GM18498 (cell line): Measurements from ENCODE around the gene MAP1LC3B.

ENCODE experiments used
- ATAC-seq: cut with Tn5 transposase; IDR thresholded peaks from one replicate; pipeline ENCODE4 v1.9.1; 2021; ENCODE audit warnings: mild to moderate bottlenecking, moderate library complexity; ENCODE audit not compliant: unreplicated experiment

The MAP1LC3B gene

DNA sequence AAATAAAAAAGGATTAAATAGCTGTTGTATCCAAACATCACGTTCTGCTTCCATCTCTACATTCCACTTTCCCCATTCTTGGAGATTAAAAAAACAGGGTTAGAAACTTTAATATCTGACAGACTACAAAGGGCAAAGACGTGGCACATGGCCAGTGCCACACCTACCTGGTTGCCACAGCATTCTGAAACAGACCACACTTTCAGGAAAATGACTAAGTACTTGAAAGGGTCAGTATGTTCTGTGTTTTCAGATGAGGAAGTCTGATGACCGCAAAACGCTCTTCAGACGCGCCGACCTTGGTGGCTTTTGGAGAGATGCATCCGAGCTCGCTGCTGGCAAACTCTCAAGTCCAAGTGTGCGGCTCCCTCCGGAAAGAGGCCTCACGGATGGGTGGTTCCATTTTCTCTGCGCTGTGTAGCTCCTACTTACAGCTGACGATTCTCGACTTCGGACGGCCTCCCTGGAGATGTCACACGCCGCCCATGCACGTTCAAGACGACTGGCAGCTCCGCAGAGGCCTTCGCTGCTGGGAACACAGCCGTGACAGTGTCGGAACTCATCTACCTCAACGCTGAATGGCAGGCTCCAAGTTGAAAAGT lies 15.5 kb downstream of the MAP1LC3B start:
- ATAC-seq = no peak

DNA sequence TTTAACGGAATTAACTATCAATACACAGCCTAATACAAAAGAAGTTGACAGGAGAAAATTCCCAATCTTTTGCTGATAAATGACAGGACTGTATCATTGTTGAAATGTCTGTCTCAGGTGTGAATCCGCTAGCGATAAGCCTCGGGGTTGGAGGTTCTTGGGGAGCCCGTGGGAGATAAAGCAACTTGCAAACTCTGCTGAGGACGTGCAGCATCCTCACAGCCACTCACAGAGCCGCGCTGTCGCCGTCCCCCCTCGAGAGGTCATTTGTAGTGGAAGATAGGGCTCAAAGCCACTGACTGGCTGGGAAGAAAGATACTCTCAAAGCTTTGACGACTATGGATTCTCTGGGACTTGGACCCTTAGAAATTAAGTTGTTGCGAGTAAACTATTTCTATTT lies 17.0 kb downstream of the MAP1LC3B start:
- ATAC-seq = no peak

DNA sequence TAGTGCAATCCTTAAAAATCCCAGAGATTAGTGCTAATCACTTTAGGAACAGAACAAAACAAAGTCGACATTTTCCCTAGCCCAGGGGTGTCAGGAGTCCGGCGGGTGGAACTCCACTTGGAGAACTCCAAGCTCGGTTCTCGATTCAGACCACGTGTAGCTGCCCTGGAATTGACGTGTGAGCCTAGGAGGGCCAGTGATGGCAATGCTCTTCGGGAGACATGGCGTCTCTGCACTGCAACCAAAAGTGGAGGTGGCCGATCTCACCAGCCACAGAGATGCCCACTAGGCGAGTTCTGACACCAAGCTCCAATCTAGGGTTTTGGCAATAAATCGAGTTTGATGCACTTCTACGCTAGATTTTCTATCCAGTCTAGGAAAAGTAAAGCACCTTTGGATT lies 17.6 kb downstream of the MAP1LC3B start:
- ATAC-seq = no peak

GRCh38 chr16:87410530-87410929 lies 18.4 kb downstream of the MAP1LC3B start:
- ATAC-seq = no peak

DNA sequence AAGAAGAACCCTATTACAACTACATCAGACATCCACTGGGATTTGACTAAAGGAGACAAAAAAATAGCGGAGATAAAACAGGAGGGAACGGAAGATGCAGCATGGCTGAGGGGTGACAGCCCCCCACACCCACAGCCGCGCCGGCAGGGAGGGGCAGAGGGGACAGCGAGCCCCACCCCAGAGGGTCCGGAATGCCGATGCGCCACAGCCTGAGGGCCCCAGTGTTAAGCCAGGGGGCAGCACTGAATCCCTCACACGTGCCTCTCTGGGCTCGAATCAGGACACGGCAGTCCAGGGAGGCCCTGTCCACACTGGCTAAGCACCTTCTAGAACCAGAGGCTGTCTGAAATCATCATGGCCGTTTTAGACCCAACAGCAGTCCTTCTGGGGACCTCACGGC lies 18.8 kb downstream of the MAP1LC3B start:
- ATAC-seq = no peak

DNA sequence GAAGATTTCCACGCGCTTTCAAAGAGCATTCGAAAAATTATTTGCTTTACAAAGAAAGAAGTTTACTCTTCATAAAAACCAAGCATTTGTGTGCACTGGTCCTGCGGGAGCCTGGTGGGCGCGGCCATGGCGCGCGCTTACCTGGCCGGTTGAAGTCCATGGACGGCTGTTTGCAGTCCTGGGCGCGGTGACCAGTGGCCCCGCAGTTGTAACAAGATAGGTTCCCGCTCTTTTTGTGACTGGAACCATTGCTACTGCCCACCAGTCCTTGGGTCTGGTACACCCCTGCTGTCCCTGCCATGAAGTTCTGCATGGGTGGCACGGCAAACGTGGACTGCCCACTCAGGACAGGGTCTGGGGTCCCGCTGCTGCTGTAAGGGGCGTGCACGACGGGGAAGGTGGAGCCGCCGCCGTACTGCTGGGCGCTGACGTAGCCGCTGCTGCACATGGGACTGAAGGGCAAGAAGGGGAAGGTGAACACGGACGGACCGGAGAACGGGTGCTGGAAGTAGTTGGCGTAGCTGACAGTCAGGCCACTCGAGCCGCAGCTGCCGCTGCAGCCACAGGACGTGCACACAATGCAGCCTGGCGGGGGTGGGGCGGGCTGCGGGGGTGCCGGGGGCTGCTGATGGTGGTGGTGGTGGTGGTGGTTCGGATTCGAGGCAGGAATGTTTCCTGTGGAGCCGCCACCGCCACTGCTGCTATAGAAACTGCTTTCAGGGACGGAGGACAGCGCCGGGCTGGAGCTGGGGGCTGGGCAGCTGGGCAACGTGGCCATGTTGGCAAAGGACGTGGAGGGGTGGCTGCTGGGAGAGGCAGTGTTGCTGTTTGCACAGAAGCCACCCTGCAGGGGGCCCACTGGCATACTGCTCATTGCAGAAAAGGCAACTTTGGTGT lies 19.5 kb downstream of the MAP1LC3B start:
- ATAC-seq = no peak

GRCh38 chr16:87412371-87412995 lies 20.3 kb downstream of the MAP1LC3B start:
- ATAC-seq = no peak

GRCh38 chr16:87412996-87413421 lies 20.9 kb downstream of the MAP1LC3B start:
- no peak for ATAC-seq

DNA sequence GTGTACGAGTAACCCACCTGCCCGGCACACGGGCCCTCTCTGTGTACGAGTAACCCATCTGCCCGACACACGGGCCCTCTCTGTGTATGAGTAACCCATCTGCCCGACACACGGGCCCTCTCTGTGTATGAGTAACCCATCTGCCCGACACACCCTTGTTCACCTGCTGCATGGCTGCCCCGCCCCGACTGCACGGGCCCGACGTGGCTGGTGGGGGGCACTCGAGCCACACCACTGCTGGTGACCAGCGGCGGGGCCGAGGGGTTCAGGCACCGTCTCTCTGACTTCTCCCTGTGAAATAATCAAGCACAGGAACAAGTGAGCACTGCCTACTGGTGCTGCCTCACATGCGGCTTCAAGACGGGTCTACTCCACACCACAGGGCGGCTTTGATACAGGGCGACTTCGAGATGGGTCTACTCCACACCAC lies 22.1 kb downstream of the MAP1LC3B start:
- ATAC-seq = no peak

DNA sequence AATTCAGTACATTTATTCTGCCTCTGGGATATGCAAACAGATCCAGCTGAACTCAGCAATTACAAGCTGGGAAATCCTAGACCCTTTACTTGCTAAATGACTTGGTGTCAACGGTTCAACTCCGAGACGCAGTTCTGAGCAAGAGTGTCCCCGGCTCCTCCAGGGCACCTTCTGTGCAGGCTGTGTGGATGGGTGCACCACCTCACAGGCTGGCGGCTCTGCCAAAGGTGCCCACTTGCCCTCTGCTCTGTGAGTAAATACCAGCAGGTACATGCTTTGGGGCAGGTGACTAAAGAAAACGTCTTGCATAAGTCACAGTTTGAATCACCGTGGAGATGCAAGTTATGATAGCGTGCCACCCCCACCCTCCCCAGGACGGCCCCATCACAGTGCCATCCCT lies 23.3 kb downstream of the MAP1LC3B start:
- ATAC-seq = no peak

GRCh38 chr16:87416826-87417527 lies 24.8 kb downstream of the MAP1LC3B start:
- no peak for ATAC-seq

DNA sequence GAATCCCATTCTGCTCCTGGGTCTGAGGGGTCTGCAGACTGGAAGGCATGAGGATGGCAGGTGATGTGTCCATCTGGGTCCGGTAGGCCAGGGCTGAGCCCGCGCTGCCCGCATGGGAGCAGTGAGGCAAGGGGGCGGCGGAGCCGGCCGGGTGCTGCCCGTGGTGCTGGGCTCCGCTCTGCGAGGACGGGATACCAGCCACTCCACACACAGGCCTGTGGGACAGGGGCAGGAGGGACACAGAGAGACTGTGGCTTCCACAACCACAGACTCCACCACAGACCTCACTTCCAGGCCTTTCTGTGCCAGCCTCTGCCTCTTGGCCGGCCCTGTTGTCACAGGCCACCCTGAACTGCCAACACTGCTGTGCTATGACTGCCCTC lies 25.4 kb downstream of the MAP1LC3B start:
- ATAC-seq = no peak

GRCh38 chr16:87418216-87418615 lies 26.1 kb downstream of the MAP1LC3B start:
- no peak for ATAC-seq

DNA sequence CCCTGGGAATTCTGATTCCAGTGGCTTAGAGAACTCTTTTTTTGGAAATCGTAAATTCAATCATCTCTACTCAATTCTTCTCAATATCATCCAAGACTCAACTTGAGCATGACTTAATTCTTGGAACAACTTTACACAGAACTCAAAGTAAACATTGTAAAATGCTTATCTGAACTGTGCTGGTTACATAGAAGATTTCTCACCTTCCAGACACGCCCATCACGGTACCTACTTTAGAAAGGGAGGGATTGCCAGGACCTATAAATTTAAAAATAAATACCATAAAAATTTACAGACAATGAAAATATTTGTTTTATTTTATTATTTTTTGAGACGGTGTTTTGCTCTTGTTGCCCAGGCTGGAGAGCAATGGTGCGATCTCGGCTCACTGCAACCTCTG lies 26.5 kb downstream of the MAP1LC3B start:
- ATAC-seq = no peak

GRCh38 chr16:87420026-87421002 lies 28.2 kb downstream of the MAP1LC3B start:
- ATAC-seq = no peak

DNA sequence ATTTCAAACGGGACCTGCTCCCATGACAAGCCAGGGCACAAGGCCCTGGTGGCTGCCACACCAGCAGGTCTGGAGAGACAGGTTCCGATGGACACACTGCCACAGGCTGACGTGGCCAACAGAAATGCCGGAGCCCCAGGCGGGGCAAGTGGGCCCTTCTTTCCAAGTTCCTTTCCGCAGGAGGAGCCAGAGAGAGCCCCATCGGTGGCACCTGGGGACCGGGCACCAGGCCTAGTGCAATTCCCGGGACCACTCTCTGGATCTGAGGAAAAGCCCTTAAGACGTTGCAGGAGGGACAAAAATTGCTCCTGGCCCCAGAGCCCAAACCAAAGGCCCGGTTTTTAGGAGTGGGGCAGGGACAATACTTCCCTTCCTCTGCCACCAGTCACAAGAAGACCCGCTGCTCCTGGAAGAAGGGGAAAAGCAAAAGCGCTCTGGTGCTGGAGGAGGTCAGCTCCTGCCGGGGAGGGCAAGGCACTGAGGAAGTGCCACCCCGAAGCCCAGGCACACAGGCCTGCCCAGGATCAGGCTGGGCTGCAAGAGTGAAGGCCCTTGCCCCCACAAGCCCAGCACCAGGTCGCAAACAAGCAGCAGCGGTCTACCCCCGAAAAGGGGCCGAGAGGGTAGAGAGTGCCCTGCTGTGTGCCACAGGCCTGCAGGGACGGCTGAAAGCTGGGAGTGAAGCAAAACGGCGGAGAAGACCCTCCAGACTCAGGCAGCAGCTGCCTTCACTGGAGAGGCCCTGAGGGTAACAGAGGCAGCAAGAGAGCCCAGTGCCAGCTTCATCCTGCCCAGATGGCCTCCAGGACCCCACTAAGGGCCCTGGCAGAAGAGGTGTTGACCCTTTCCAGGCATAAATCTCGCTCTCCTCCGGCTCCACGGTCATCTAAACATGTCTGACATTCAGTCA lies 29.1 kb downstream of the MAP1LC3B start:
- no peak for ATAC-seq

- ATAC-seq = no peak
These were observed 30.0 kb downstream of the MAP1LC3B start for GRCh38 chr16:87422106-87422505.

GRCh38 chr16:87423429-87423828 lies 31.3 kb downstream of the MAP1LC3B start:
- ATAC-seq = no peak

DNA sequence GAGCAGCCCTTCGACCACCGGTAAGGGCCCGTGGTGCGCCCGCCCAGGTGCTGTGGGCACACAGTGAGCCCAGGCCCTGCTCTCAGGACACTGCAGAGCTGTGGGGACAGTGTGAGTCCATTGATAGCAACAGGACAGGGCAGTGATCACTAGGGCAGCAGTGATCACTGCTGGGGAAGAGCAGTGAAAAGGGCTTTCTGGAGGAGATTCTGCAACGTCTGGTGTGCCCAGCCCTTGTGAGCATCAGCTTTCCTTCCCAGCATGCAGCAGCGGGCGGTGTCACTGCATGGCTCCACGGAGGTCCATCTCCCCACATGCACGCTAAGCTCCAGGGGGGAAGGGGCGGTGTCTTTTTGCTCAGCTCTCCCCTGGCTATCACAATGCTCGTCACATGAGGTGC lies 32.1 kb downstream of the MAP1LC3B start:
- no peak for ATAC-seq
